Muscle of arm (tissue), 12 donors: ENCODE measurements around the gene TLL2. TPM values are rescaled to one million over a fixed set of nuclear protein-coding genes. Genes with fewer than 3 reads are reported as not detected.

Source experiments
- DNase-seq: peaks from one replicate; pipeline ENCODE4 v3.0.0-alpha.2; 2013
- polyA plus RNA-seq, 12 donors: library from polyadenylated mRNA; unstranded; fragments of 120-200 nt; gene quantifications; one replicate each; pipeline ENCODE4 v1.2.1, GENCODE V29; 2013; ENCODE audit not compliant: insufficient read length in 12 of 12

TLL2 gene
- polyA plus RNA-seq, 12 donors: 0.84 to 3.3 (median 1.8) TPM; not detected in 1

GRCh38 chr10:96509017-96509641 lies 4.6 kb downstream of the TLL2 start:
- DNase-seq: no peak

- DNase-seq: no peak
These were observed 6.7 kb downstream of the TLL2 start for GRCh38 chr10:96507044-96507443.

GRCh38 chr10:96505150-96506136 lies 8.3 kb downstream of the TLL2 start:
- no peak for DNase-seq

- no peak for DNase-seq
These were observed 11.0 kb downstream of the TLL2 start for GRCh38 chr10:96502561-96503282.

GRCh38 chr10:96501985-96502384 lies 11.7 kb downstream of the TLL2 start:
- no peak for DNase-seq

- DNase-seq: no peak
These were observed 13.2 kb downstream of the TLL2 start for GRCh38 chr10:96500519-96500918.

- no peak for DNase-seq
These were observed 13.7 kb downstream of the TLL2 start for GRCh38 chr10:96500050-96500449.

- DNase-seq: no peak
These were observed 16.3 kb downstream of the TLL2 start for GRCh38 chr10:96497391-96497790.

- no peak for DNase-seq
These were observed 17.3 kb downstream of the TLL2 start for GRCh38 chr10:96496281-96496925.

- no peak for DNase-seq
These were observed 18.2 kb downstream of the TLL2 start for GRCh38 chr10:96495544-96495943.

- DNase-seq: no peak
These were observed 19.0 kb downstream of the TLL2 start for GRCh38 chr10:96494694-96495093.

- DNase-seq: no peak
These were observed 19.7 kb downstream of the TLL2 start for GRCh38 chr10:96493871-96494525.

GRCh38 chr10:96493254-96493653 lies 20.5 kb downstream of the TLL2 start:
- DNase-seq: no peak

- DNase-seq: no peak
These were observed 22.4 kb downstream of the TLL2 start for GRCh38 chr10:96491303-96491702.

- DNase-seq: no peak
These were observed 25.4 kb downstream of the TLL2 start for GRCh38 chr10:96488161-96488935.

GRCh38 chr10:96482815-96483588 lies 30.7 kb downstream of the TLL2 start:
- DNase-seq: no peak

- no peak for DNase-seq
These were observed 35.4 kb downstream of the TLL2 start for GRCh38 chr10:96478355-96478754.

- DNase-seq: no peak
These were observed 39.9 kb downstream of the TLL2 start for GRCh38 chr10:96473866-96474265.

GRCh38 chr10:96470116-96470743 lies 43.5 kb downstream of the TLL2 start:
- no peak for DNase-seq
